Adrenal gland (tissue), 5 donors: ENCODE data around the gene MANEAL.

ENCODE experiments used
- POLR2A ChIP-seq, 2 donors: fragments of 450-650 bp; IDR thresholded peaks; one replicate each; pipeline ENCODE4 v1.6.1; 2017; ENCODE audit warnings: antibody characterized with exemption in 2 of 2, mild to moderate bottlenecking in 2 of 2, moderate library complexity in 1 of 2
- TF ChIP-seq, protein P1 (sequence below), 6 experiments: fragments of 450-650 bp in 4 of 6; fragments of 200-600 bp in 2 of 6; sonication (generic) in 1 of 6; IDR thresholded peaks; 1 replicate in 5 of 6; 2 replicates in 1 of 6; pipeline versions ENCODE4 v1.5.1 to v1.8.0; 2016 to 2021; ENCODE audit warnings: antibody characterized with exemption in 6 of 6, mild to moderate bottlenecking in 2 of 6, moderate library complexity in 1 of 6
- donor health status: DM: no; HTN: no; CAD: no.

DNA sequence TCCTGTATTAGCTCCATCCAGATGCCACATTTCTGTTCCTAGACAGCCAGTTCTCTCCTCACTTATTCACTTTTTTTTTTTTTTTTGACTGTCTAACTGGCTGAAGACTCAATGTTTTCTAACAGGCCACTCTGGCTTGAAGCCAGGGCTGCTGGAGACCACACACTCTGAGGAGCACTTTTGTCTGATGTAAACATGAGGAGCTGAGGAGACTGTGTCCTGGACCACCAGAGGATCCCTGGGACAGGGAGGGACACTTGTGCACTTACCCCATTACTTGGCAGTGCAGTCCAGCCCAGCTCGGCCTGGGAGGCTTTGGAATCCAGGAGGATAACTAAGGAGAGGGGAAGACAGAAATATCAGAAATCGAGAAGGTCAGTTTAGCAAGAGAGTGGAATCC, 31.1 kb upstream of the MANEAL start:
- TF ChIP-seq, protein P1, sequence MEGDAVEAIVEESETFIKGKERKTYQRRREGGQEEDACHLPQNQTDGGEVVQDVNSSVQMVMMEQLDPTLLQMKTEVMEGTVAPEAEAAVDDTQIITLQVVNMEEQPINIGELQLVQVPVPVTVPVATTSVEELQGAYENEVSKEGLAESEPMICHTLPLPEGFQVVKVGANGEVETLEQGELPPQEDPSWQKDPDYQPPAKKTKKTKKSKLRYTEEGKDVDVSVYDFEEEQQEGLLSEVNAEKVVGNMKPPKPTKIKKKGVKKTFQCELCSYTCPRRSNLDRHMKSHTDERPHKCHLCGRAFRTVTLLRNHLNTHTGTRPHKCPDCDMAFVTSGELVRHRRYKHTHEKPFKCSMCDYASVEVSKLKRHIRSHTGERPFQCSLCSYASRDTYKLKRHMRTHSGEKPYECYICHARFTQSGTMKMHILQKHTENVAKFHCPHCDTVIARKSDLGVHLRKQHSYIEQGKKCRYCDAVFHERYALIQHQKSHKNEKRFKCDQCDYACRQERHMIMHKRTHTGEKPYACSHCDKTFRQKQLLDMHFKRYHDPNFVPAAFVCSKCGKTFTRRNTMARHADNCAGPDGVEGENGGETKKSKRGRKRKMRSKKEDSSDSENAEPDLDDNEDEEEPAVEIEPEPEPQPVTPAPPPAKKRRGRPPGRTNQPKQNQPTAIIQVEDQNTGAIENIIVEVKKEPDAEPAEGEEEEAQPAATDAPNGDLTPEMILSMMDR (IDR thresholded peaks at IDR 0.05), result no peak
- TF ChIP-seq POLR2A (IDR thresholded peaks at IDR 0.05), result no peak
